Type B pancreatic cell (in vitro differentiated cells): ENCODE measurements around the gene IL13. TPM values are rescaled to one million over a fixed set of nuclear protein-coding genes. Genes with fewer than 3 reads are reported as not detected.
"Not testable (repeated sequence)": the region's sequence is repeated elsewhere in the genome, so short reads cannot be mapped to it uniquely, and the experiment has no call there.

ENCODE experiments used
- DNase-seq: peaks from one replicate; pipeline ENCODE4 v3.0.0; 2021; ENCODE audit warnings: mixed read lengths; ENCODE audit not compliant: unreplicated experiment; ENCODE audit errors: extremely low spot score
- H3K27ac Mint-ChIP-seq: 2 replicates; pipeline ENCODE4 v1.8.0; 2021; ENCODE audit warnings: mild to moderate bottlenecking, mixed read lengths
- H3K27me3 Mint-ChIP-seq: 2 replicates; pipeline ENCODE4 v1.8.0; 2021; ENCODE audit warnings: mixed read lengths
- H3K36me3 Mint-ChIP-seq: 2 replicates; pipeline ENCODE4 v1.8.0; 2021; ENCODE audit warnings: mixed read lengths
- H3K4me1 Mint-ChIP-seq: one replicate; pipeline ENCODE4 v1.8.0; 2021; ENCODE audit warnings: mixed read lengths; ENCODE audit not compliant: unreplicated experiment
- H3K4me3 Mint-ChIP-seq: 2 replicates; pipeline ENCODE4 v1.8.0; 2021; ENCODE audit warnings: mild to moderate bottlenecking, mixed read lengths
- H3K9me3 Mint-ChIP-seq: 2 replicates; pipeline ENCODE4 v1.8.0; 2021; ENCODE audit warnings: mixed read lengths
- CTCF ChIP-seq: fragments of 200-600 bp; sonication (generic); conservative IDR thresholded peaks from 2 replicates; pipeline ENCODE4 v1.5.0; 2021; ENCODE audit warnings: antibody characterized with exemption, mild to moderate bottlenecking
- total RNA-seq: library from RNA; stranded (reverse); gene quantifications from 2 replicates; pipeline ENCODE4 v1.2.1, GENCODE V29; 2021; ENCODE audit warnings: low replicate concordance

The IL13 gene
- total RNA-seq, 1 donor from 2014 or later = not detected

- H3K27ac Mint-ChIP-seq = no peak overlapping the region
- H3K36me3 Mint-ChIP-seq = peaks cover 5% of the 10 kb centered on the region
- H3K9me3 Mint-ChIP-seq = no peaks in the 10 kb centered on the region
Observed at GRCh38 chr5:132689513-132689912, 31.5 kb downstream of the IL13 start.

GRCh38 chr5:132690156-132690555 lies 32.2 kb downstream of the IL13 start:
- no peaks in the 10 kb centered on the region for H3K9me3 Mint-ChIP-seq
- H3K4me1 Mint-ChIP-seq = no peaks in the 10 kb centered on the region
- H3K27ac Mint-ChIP-seq = no peak overlapping the region
- TF ChIP-seq CTCF = no peak
- H3K36me3 Mint-ChIP-seq = peaks cover 5% of the 10 kb centered on the region
- no peaks in the 10 kb centered on the region for H3K27me3 Mint-ChIP-seq
- no peak overlapping the region for H3K4me3 Mint-ChIP-seq
- DNase-seq = no peak

More at GRCh38 chr5:132689513-132689912, 31.5 kb downstream of the IL13 start:
- Mint-ChIP-seq H3K4me1 (no peaks in the 10 kb centered on the region), H3K27me3 (no peaks in the 10 kb centered on the region), H3K4me3 (no peak overlapping the region)
- no peak for TF ChIP-seq CTCF
- DNase-seq = no peak

- not testable (repeated sequence) for H3K9me3 Mint-ChIP-seq, DNase-seq, H3K4me3 Mint-ChIP-seq, H3K36me3 Mint-ChIP-seq, H3K27me3 Mint-ChIP-seq, H3K27ac Mint-ChIP-seq, H3K4me1 Mint-ChIP-seq
Observed at GRCh38 chr5:132691755-132692631, 34.0 kb downstream of the IL13 start.

- TF ChIP-seq CTCF = no peak
- Mint-ChIP-seq H3K9me3 (no peaks in the 10 kb centered on the region), H3K27ac (no peak overlapping the region), H3K36me3 (peaks cover 8% of the 10 kb centered on the region), H3K4me3 (no peak overlapping the region), H3K4me1 (no peaks in the 10 kb centered on the region), H3K27me3 (no peaks in the 10 kb centered on the region)
- no peak for DNase-seq
Observed at GRCh38 chr5:132692632-132692967, 34.6 kb downstream of the IL13 start.

- DNase-seq = no peak
- no peak overlapping the region for H3K27ac Mint-ChIP-seq
- TF ChIP-seq CTCF = no peak
- H3K27me3 Mint-ChIP-seq = no peaks in the 10 kb centered on the region
- no peaks in the 10 kb centered on the region for H3K9me3 Mint-ChIP-seq
- no peaks in the 10 kb centered on the region for H3K4me1 Mint-ChIP-seq
- H3K36me3 Mint-ChIP-seq = peaks cover 26% of the 10 kb centered on the region
- no peak overlapping the region for H3K4me3 Mint-ChIP-seq
Observed at GRCh38 chr5:132695956-132696355, 38.0 kb downstream of the IL13 start.

GRCh38 chr5:132704875-132705274 lies 46.9 kb downstream of the IL13 start:
- no peaks in the 10 kb centered on the region for H3K4me1 Mint-ChIP-seq
- H3K27me3 Mint-ChIP-seq = no peaks in the 10 kb centered on the region
- no peak for DNase-seq
- no peak for TF ChIP-seq CTCF
- H3K4me3 Mint-ChIP-seq = no peak overlapping the region
- no peaks in the 10 kb centered on the region for H3K9me3 Mint-ChIP-seq
- H3K36me3 Mint-ChIP-seq = peaks cover 25% of the 10 kb centered on the region
- no peak overlapping the region for H3K27ac Mint-ChIP-seq
